ENCODE measurements around the gene UBR4.

The UBR4 gene

DNA sequence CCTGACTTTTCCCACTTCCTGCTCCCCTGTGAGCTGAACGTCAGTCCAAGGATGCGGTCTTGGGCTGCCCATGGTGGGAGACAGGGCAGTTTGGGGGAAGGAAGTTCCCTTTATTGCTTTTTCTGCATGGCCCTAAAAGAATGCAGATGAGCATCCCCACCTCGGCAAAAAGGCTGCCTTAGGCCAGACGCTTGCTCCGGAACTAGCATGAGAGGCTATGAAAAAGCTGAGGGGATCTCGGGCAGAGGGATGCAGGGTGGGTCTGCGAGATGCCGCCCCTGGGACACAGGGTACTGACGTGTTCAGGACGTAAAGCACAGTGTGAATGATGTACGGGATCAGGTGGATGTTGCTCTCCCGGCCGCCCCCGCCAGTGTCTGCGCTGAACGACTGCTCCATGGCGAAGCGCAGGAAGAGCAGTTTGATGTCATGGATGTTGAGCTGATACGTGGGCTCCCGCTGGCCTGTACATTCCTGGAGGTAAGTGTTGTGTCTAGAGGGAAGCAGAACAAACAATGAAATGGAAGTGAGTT, 125.8 kb downstream of the UBR4 start:
- Histone ChIP-seq H3K4me3 (ENCODE audit: low read length) (no peak overlapping the region), H3K27me3 (ENCODE audit: control insufficient read depth, low read length) (no peaks in the 10 kb centered on the region), H3F3A (ENCODE audit: control insufficient read depth, insufficient read depth) (no peaks in the 10 kb centered on the region), H3K4me1 (ENCODE audit: control insufficient read depth, low read length) (no peaks in the 10 kb centered on the region), H3K36me3 (ENCODE audit: control insufficient read depth, low read length) (peaks cover 96% of the 10 kb centered on the region), H3K9me2 (replicated peaks; ENCODE audit: control insufficient read depth, low read length) (no peaks in the 10 kb centered on the region), H4K20me1 (ENCODE audit: control insufficient read depth, insufficient read depth, low read depth, low read length) (no peaks in the 10 kb centered on the region), H3K79me2 (ENCODE audit: control insufficient read depth, low read length) (no peaks in the 10 kb centered on the region), H3K27ac (ENCODE audit: low read depth, low read length) (no peak overlapping the region), H3K4me2 (ENCODE audit: low read length) (no peak overlapping the region), H3K9me3 (ENCODE audit: control insufficient read depth, insufficient read depth, low read length) (no peaks in the 10 kb centered on the region)
- TF ChIP-seq, protein P1, sequence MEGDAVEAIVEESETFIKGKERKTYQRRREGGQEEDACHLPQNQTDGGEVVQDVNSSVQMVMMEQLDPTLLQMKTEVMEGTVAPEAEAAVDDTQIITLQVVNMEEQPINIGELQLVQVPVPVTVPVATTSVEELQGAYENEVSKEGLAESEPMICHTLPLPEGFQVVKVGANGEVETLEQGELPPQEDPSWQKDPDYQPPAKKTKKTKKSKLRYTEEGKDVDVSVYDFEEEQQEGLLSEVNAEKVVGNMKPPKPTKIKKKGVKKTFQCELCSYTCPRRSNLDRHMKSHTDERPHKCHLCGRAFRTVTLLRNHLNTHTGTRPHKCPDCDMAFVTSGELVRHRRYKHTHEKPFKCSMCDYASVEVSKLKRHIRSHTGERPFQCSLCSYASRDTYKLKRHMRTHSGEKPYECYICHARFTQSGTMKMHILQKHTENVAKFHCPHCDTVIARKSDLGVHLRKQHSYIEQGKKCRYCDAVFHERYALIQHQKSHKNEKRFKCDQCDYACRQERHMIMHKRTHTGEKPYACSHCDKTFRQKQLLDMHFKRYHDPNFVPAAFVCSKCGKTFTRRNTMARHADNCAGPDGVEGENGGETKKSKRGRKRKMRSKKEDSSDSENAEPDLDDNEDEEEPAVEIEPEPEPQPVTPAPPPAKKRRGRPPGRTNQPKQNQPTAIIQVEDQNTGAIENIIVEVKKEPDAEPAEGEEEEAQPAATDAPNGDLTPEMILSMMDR (IDR thresholded peaks at IDR 0.05; ENCODE audit: low read depth, low read length, poor library complexity, severe bottlenecking) = no peak
- no peak for TF ChIP-seq EZH2phosphoT487 (IDR thresholded peaks at IDR 0.05; ENCODE audit: borderline replicate concordance, low read length)

DNA sequence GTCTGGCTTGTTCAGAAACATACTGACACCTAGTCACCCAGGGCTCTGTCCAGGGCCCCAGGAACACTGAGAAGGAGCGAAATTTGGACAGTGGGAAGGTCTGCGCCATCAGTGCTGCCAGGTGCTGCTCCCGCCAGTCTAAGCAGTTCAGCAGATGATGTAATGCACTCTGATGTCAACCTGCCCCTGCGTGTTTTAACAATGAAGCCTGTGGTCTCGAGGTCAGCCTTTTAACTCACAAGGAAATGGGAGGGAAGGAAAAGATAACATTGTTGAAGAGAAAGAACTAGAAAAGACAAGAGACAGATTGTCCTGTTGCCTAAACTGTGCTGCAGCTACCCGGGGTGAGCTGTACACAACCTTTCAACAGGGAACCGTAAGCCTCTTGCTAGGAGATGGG, 127.0 kb downstream of the UBR4 start:
- Histone ChIP-seq H3K4me1 (ENCODE audit: control insufficient read depth, low read length) (no peaks in the 10 kb centered on the region), H3K4me2 (ENCODE audit: low read length) (no peak overlapping the region), H3K4me3 (ENCODE audit: low read length) (no peak overlapping the region), H4K20me1 (ENCODE audit: control insufficient read depth, insufficient read depth, low read depth, low read length) (no peaks in the 10 kb centered on the region), H3K79me2 (ENCODE audit: control insufficient read depth, low read length) (no peaks in the 10 kb centered on the region), H3K9me2 (replicated peaks; ENCODE audit: control insufficient read depth, low read length) (no peaks in the 10 kb centered on the region), H3K9me3 (ENCODE audit: control insufficient read depth, insufficient read depth, low read length) (no peaks in the 10 kb centered on the region), H3F3A (ENCODE audit: control insufficient read depth, insufficient read depth) (no peaks in the 10 kb centered on the region), H3K27ac (ENCODE audit: low read depth, low read length) (no peak overlapping the region), H3K27me3 (ENCODE audit: control insufficient read depth, low read length) (no peaks in the 10 kb centered on the region), H3K36me3 (ENCODE audit: control insufficient read depth, low read length) (peaks cover 96% of the 10 kb centered on the region)
- TF ChIP-seq, protein P1 (IDR thresholded peaks at IDR 0.05; ENCODE audit: low read depth, low read length, poor library complexity, severe bottlenecking) = no peak
- TF ChIP-seq EZH2phosphoT487 (IDR thresholded peaks at IDR 0.05; ENCODE audit: borderline replicate concordance, low read length) = no peak

DNA sequence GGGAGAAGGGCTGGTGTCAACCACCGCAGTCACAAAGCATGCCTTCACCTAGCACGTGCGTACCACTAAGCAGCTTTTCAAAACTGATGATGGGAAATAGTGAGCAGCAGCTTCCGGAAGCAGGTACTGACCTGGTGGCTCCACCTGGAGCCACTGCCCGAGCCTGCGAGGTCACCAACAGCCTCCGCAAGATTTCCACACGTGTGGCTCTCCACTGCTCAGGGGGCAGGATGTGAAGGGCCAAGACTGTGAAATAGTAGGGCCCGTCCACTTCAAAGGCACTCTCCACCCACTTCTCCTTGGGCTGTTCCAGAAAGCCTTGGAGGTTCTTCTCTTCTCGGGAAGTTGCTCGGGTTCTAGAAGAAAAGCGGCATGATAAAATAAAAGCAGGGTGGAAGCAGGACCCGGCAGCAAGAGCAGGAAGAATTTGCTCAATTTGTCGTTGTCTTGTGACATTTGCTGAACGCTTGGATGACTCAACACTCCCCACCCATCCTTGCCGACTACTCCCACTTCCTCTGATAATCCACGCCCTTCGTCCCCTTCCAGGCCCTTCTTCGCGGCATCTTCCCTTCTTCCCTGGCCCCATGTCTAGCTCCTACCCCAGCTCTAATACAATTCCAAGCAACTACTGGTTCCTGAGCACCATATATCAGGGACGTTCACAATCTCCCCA, 128.7 kb downstream of the UBR4 start:
- no peak overlapping the region for H3K27ac ChIP-seq (ENCODE audit: low read depth, low read length)
- TF ChIP-seq, protein P1 (IDR thresholded peaks at IDR 0.05; ENCODE audit: low read depth, low read length, poor library complexity, severe bottlenecking) = no peak
- TF ChIP-seq EZH2phosphoT487 (IDR thresholded peaks at IDR 0.05; ENCODE audit: borderline replicate concordance, low read length) = no peak
- H3K27me3 ChIP-seq (ENCODE audit: control insufficient read depth, low read length) = no peaks in the 10 kb centered on the region
- no peaks in the 10 kb centered on the region for H3K79me2 ChIP-seq (ENCODE audit: control insufficient read depth, low read length)
- no peak overlapping the region for H3K4me2 ChIP-seq (ENCODE audit: low read length)
- no peaks in the 10 kb centered on the region for H3K9me2 ChIP-seq (replicated peaks; ENCODE audit: control insufficient read depth, low read length)
- H3K4me1 ChIP-seq (ENCODE audit: control insufficient read depth, low read length) = no peaks in the 10 kb centered on the region
- H3K4me3 ChIP-seq (ENCODE audit: low read length) = no peak overlapping the region
- H4K20me1 ChIP-seq (ENCODE audit: control insufficient read depth, insufficient read depth, low read depth, low read length) = no peaks in the 10 kb centered on the region
- no peaks in the 10 kb centered on the region for H3F3A ChIP-seq (ENCODE audit: control insufficient read depth, insufficient read depth)
- peaks cover 94% of the 10 kb centered on the region for H3K36me3 ChIP-seq (ENCODE audit: control insufficient read depth, low read length)
- no peaks in the 10 kb centered on the region for H3K9me3 ChIP-seq (ENCODE audit: control insufficient read depth, insufficient read depth, low read length)

Data from DOHH2 (cell line).